Measurements from ENCODE around the gene MSI2. TPM values are rescaled to one million over a fixed set of nuclear protein-coding genes. Genes with fewer than 3 reads are reported as not detected.

Gene MSI2
- total RNA-seq, 2 experiments from 2014 or later = 59.6 to 61.7 TPM

GRCh38 chr17:57466017-57466471, 209.7 kb downstream of the MSI2 start:
- Mint-ChIP-seq H3K36me3 (ENCODE audit: low read depth) (peaks cover 12% of the 10 kb centered on the region), H3K4me3 (no peak overlapping the region), H3K9me3 (no peaks in the 10 kb centered on the region), H3K27ac (no peak overlapping the region), H3K27me3 (no peaks in the 10 kb centered on the region), H3K4me1 (ENCODE audit: low read depth) (peaks cover 62% of the 10 kb centered on the region)
- DNase-seq = no peak
- ChIA-PET CTCF (no interaction called here), POLR2A (no interaction called here)
- intact Hi-C loops (cut with micrococcal nuclease) = no loop called here
- no peak for ATAC-seq
- TF ChIP-seq CTCF (IDR thresholded peaks at IDR 0.05) = no peak

GRCh38 chr17:57466521-57466920, 210.2 kb downstream of the MSI2 start:
- TF ChIP-seq CTCF (IDR thresholded peaks at IDR 0.05) = no peak
- ChIA-PET CTCF (no interaction called here), POLR2A (no interaction called here)
- intact Hi-C loops (cut with micrococcal nuclease) = no loop called here
- Mint-ChIP-seq H3K36me3 (ENCODE audit: low read depth) (peaks cover 12% of the 10 kb centered on the region), H3K4me3 (no peak overlapping the region), H3K9me3 (no peaks in the 10 kb centered on the region), H3K27me3 (no peaks in the 10 kb centered on the region), H3K27ac (no peak overlapping the region), H3K4me1 (ENCODE audit: low read depth) (peaks cover 58% of the 10 kb centered on the region)
- ATAC-seq = no peak
- DNase-seq = no peak

GRCh38 chr17:57467226-57467625, 210.9 kb downstream of the MSI2 start:
- no peak for TF ChIP-seq CTCF (IDR thresholded peaks at IDR 0.05)
- intact Hi-C loops (cut with micrococcal nuclease) = no loop called here
- POLR2A ChIA-PET = no interaction called here
- Mint-ChIP-seq H3K27me3 (no peaks in the 10 kb centered on the region), H3K36me3 (ENCODE audit: low read depth) (peaks cover 9% of the 10 kb centered on the region), H3K4me1 (ENCODE audit: low read depth) (peaks cover 51% of the 10 kb centered on the region), H3K9me3 (no peaks in the 10 kb centered on the region), H3K4me3 (no peak overlapping the region), H3K27ac (no peak overlapping the region)
- CTCF ChIA-PET = no interaction called here
- DNase-seq (no peak), ATAC-seq (no peak)

- H3K36me3 Mint-ChIP-seq (ENCODE audit: low read depth) = peaks cover 7% of the 10 kb centered on the region
- ATAC-seq (no peak), DNase-seq (no peak)
- ChIA-PET POLR2A (no interaction called here), CTCF (no interaction called here)
- H3K4me3 Mint-ChIP-seq = no peak overlapping the region
- no peak for TF ChIP-seq CTCF (IDR thresholded peaks at IDR 0.05)
- no peaks in the 10 kb centered on the region for H3K27me3 Mint-ChIP-seq
- H3K27ac Mint-ChIP-seq = no peak overlapping the region
- intact Hi-C loops (cut with micrococcal nuclease) = no loop called here
- peaks cover 45% of the 10 kb centered on the region for H3K4me1 Mint-ChIP-seq (ENCODE audit: low read depth)
- no peaks in the 10 kb centered on the region for H3K9me3 Mint-ChIP-seq
Observed at GRCh38 chr17:57467801-57468200, 211.5 kb downstream of the MSI2 start.

GRCh38 chr17:57468932-57469775, 212.8 kb downstream of the MSI2 start:
- H3K27ac Mint-ChIP-seq = peak overlapping the region; percentile 55
- DNase-seq (peak; percentile 46), ATAC-seq (peak; percentile 82)
- no peak overlapping the region for H3K4me3 Mint-ChIP-seq
- H3K4me1 Mint-ChIP-seq (ENCODE audit: low read depth) = peaks cover 35% of the 10 kb centered on the region
- intact Hi-C loops (cut with micrococcal nuclease) = no loop called here
- ChIA-PET POLR2A (interaction anchor here (0.7 kb wide), 1 partner anchor 14 kb away, joined by 3 read pairs; no protein-coding TSS in a partner anchor), CTCF (interaction anchor here (1.2 to 2.3 kb wide), 3 partner anchors 17 to 226 kb away, joined by 4 to 10 read pairs (median 7); no protein-coding TSS in a partner anchor)
- no peaks in the 10 kb centered on the region for H3K9me3 Mint-ChIP-seq
- no peak for TF ChIP-seq CTCF (IDR thresholded peaks at IDR 0.05)
- peaks cover 7% of the 10 kb centered on the region for H3K36me3 Mint-ChIP-seq (ENCODE audit: low read depth)
- no peaks in the 10 kb centered on the region for H3K27me3 Mint-ChIP-seq

Measured in activated CD8-positive, alpha-beta T cell treated with anti-CD3 and anti-CD28 coated beads for 36 hours (primary cell).